Activated naive CD4-positive, alpha-beta T cell treated with Interleukin-2 at 50 U/mL for 16 hours (primary cell): ENCODE results near the gene CBLB.

Experiments
- DNase-seq: peaks from one replicate; pipeline ENCODE4 v3.0.0-alpha.2; 2020

CBLB gene

GRCh38 chr3:105869861-105870755 lies 1.3 kb upstream of the CBLB start:
- DNase-seq, result no peak

GRCh38 chr3:105869531-105869833 lies 670 bp upstream of the CBLB start:
- no peak for DNase-seq

- DNase-seq, result peak; percentile 38
Observed at GRCh38 chr3:105868431-105868741, 426 bp downstream of the CBLB start.

GRCh38 chr3:105867712-105868430 lies 941 bp downstream of the CBLB start:
- no peak for DNase-seq

GRCh38 chr3:105866656-105867653 lies 1.9 kb downstream of the CBLB start:
- no peak for DNase-seq

GRCh38 chr3:105865867-105866350 lies 2.9 kb downstream of the CBLB start:
- DNase-seq, result no peak

GRCh38 chr3:105865016-105865623 lies 3.7 kb downstream of the CBLB start:
- no peak for DNase-seq

- no peak for DNase-seq
Observed at GRCh38 chr3:105864212-105864611, 4.6 kb downstream of the CBLB start.

- no peak for DNase-seq
Observed at GRCh38 chr3:105863608-105864007, 5.2 kb downstream of the CBLB start.

GRCh38 chr3:105862217-105862616 lies 6.6 kb downstream of the CBLB start:
- DNase-seq, result no peak

- no peak for DNase-seq
Observed at GRCh38 chr3:105860641-105861040, 8.2 kb downstream of the CBLB start.

- DNase-seq, result no peak
Observed at GRCh38 chr3:105858017-105858416, 10.8 kb downstream of the CBLB start.

GRCh38 chr3:105857601-105858000 lies 11.2 kb downstream of the CBLB start:
- DNase-seq, result no peak

GRCh38 chr3:105856605-105857004 lies 12.2 kb downstream of the CBLB start:
- no peak for DNase-seq

GRCh38 chr3:105853801-105854432 lies 14.9 kb downstream of the CBLB start:
- DNase-seq, result no peak

GRCh38 chr3:105851582-105851981 lies 17.2 kb downstream of the CBLB start:
- DNase-seq, result no peak

GRCh38 chr3:105851176-105851575 lies 17.6 kb downstream of the CBLB start:
- DNase-seq, result no peak

GRCh38 chr3:105850593-105850992 lies 18.2 kb downstream of the CBLB start:
- DNase-seq, result no peak

- no peak for DNase-seq
Observed at GRCh38 chr3:105848821-105849220, 20.0 kb downstream of the CBLB start.

GRCh38 chr3:105847865-105848264 lies 20.9 kb downstream of the CBLB start:
- DNase-seq, result no peak

- no peak for DNase-seq
Observed at GRCh38 chr3:105847452-105847851, 21.4 kb downstream of the CBLB start.

- no peak for DNase-seq
Observed at GRCh38 chr3:105846809-105847208, 22.0 kb downstream of the CBLB start.
